ENCODE data around the gene SORCS1. TPM values are rescaled to one million over a fixed set of nuclear protein-coding genes. Genes with fewer than 3 reads are reported as not detected.

Gene SORCS1
- total RNA-seq, 1 experiment from 2014 or later: 0.11 TPM

DNA sequence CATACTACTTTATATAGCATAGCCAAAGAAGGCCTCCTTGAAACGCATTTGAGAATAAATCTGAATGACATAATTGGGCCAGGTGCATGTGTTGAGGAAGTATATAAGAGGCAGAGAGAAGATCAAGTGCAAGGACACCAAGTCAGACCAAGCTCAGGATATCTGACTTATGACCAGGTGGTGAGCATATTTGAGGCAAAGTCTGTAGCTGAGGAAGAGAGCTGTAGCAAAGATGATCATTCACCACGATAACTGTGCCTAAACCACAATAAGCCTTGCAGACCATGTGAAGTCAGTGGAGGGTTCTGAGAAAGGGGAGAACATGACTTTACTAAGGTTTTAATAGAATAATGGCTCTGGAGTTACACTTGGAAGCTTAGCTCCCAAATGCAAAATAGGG lies 292.3 kb downstream of the SORCS1 start:
- CTCF ChIA-PET: no interaction called here
- DNase-seq (no peak), ATAC-seq (no peak)
- Histone ChIP-seq H3K9me3 (ENCODE audit: low read length) (no peaks in the 10 kb centered on the region), H3K4me3 (ENCODE audit: low read length) (no peak overlapping the region), H4K20me1 (ENCODE audit: low read length) (no peaks in the 10 kb centered on the region), H3F3A (ENCODE audit: low read length, unreplicated experiment) (no peaks in the 10 kb centered on the region), H3K9me2 (replicated peaks; ENCODE audit: low read length) (no peaks in the 10 kb centered on the region), H3K9ac (ENCODE audit: low read length) (no peak overlapping the region), H3K36me3 (ENCODE audit: low read depth, low read length) (no peaks in the 10 kb centered on the region), H3K79me2 (ENCODE audit: low read length) (no peaks in the 10 kb centered on the region), H3K27me3 (ENCODE audit: low read length) (peaks cover 6% of the 10 kb centered on the region), H3K4me2 (ENCODE audit: low read length) (no peak overlapping the region), H3K4me1 (ENCODE audit: insufficient read depth, low read length) (no peaks in the 10 kb centered on the region), H3K27ac (ENCODE audit: low read length) (no peak overlapping the region), H2AFZ (ENCODE audit: low read length) (no peak overlapping the region)
- POLR2A ChIA-PET (ENCODE audit: unreplicated experiment): no interaction called here
- TF ChIP-seq EZH2phosphoT487 (IDR thresholded peaks at IDR 0.05; ENCODE audit: borderline replicate concordance, low read length) (no peak), EZH2 (IDR thresholded peaks at IDR 0.05; ENCODE audit: low read length, unreplicated experiment) (no peak)
- TF ChIP-seq, protein P1, sequence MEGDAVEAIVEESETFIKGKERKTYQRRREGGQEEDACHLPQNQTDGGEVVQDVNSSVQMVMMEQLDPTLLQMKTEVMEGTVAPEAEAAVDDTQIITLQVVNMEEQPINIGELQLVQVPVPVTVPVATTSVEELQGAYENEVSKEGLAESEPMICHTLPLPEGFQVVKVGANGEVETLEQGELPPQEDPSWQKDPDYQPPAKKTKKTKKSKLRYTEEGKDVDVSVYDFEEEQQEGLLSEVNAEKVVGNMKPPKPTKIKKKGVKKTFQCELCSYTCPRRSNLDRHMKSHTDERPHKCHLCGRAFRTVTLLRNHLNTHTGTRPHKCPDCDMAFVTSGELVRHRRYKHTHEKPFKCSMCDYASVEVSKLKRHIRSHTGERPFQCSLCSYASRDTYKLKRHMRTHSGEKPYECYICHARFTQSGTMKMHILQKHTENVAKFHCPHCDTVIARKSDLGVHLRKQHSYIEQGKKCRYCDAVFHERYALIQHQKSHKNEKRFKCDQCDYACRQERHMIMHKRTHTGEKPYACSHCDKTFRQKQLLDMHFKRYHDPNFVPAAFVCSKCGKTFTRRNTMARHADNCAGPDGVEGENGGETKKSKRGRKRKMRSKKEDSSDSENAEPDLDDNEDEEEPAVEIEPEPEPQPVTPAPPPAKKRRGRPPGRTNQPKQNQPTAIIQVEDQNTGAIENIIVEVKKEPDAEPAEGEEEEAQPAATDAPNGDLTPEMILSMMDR (conservative IDR thresholded peaks at IDR 0.05; ENCODE audit: low read depth, low read length): no peak
- BruUV-seq (replicated peaks): no TSS peak
- intact Hi-C loops (cut with micrococcal nuclease): no loop called here

DNA sequence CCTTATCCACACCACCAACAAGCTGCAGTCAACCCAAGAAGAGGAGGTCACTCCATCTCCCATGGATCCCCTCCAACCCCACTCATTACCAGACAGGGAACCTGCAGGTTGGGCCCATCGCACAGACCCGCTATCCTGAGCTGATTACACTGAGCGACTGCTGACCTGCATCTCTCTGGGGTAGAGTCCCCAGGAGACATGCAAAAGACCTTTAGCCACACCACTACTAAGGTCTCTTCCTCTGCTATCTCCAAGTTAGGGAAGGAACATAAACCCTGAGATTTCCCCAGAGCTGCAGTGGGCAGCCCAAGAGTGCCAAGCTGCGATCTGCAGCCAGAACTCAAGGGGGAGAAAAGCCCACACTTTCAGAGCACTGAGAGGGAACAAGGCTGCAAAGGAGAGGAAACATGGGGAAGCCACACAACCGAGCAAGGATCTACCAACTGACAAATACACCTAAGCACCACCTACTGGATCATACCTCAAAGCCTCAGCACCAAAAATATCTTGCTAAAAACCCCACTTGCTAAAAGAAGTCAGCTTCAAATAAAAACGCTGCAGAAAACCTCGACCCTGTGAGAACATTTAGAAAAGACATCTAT lies 298.2 kb downstream of the SORCS1 start:
- H3K27me3 ChIP-seq (ENCODE audit: low read length): peaks cover 7% of the 10 kb centered on the region

DNA sequence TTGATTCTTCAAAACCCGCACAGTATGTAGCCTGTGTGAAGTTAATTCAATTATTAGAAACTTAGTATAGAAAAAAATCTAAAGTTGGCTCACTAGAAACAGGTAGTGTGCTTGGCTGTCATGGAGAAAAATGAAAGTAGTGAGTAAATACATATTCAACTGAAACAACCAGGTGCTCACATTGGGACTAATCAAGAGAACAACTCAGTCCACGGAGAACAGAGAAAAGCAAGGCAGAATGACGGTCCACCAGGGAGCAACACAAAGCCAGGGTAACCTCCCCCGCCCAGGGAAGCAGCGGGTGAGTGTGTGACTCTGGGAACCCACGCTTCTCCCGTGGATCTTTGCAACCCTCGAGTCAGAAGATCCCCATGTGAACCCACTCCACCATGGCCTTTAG lies 300.5 kb downstream of the SORCS1 start:
- ChIA-PET POLR2A (ENCODE audit: unreplicated experiment) (no interaction called here), CTCF (no interaction called here)
- Histone ChIP-seq H3K4me2 (ENCODE audit: low read length) (no peak overlapping the region), H3K27me3 (ENCODE audit: low read length) (peaks cover 19% of the 10 kb centered on the region), H3K9ac (ENCODE audit: low read length) (no peak overlapping the region), H3K4me1 (ENCODE audit: insufficient read depth, low read length) (no peaks in the 10 kb centered on the region), H3K79me2 (ENCODE audit: low read length) (no peaks in the 10 kb centered on the region), H3K9me2 (replicated peaks; ENCODE audit: low read length) (no peaks in the 10 kb centered on the region), H3K9me3 (ENCODE audit: low read length) (no peaks in the 10 kb centered on the region), H3F3A (ENCODE audit: low read length, unreplicated experiment) (no peaks in the 10 kb centered on the region), H3K36me3 (ENCODE audit: low read depth, low read length) (no peaks in the 10 kb centered on the region), H3K27ac (ENCODE audit: low read length) (no peak overlapping the region), H2AFZ (ENCODE audit: low read length) (no peak overlapping the region), H3K4me3 (ENCODE audit: low read length) (no peak overlapping the region), H4K20me1 (ENCODE audit: low read length) (no peaks in the 10 kb centered on the region)
- BruUV-seq (replicated peaks): no TSS peak
- ATAC-seq (no peak), DNase-seq (no peak)
- intact Hi-C loops (cut with micrococcal nuclease): no loop called here
- TF ChIP-seq, protein P1 (conservative IDR thresholded peaks at IDR 0.05; ENCODE audit: low read depth, low read length): no peak
- TF ChIP-seq EZH2 (IDR thresholded peaks at IDR 0.05; ENCODE audit: low read length, unreplicated experiment) (no peak), EZH2phosphoT487 (IDR thresholded peaks at IDR 0.05; ENCODE audit: borderline replicate concordance, low read length) (no peak)

More for the DNA sequence above, 298.2 kb downstream of the SORCS1 start:
- Histone ChIP-seq H3K4me1 (ENCODE audit: insufficient read depth, low read length) (no peaks in the 10 kb centered on the region), H3K9me2 (replicated peaks; ENCODE audit: low read length) (no peaks in the 10 kb centered on the region), H3K36me3 (ENCODE audit: low read depth, low read length) (no peaks in the 10 kb centered on the region), H3K9ac (ENCODE audit: low read length) (no peak overlapping the region), H4K20me1 (ENCODE audit: low read length) (no peaks in the 10 kb centered on the region), H3K27ac (ENCODE audit: low read length) (no peak overlapping the region), H3K4me3 (ENCODE audit: low read length) (no peak overlapping the region), H2AFZ (ENCODE audit: low read length) (no peak overlapping the region), H3K4me2 (ENCODE audit: low read length) (no peak overlapping the region), H3F3A (ENCODE audit: low read length, unreplicated experiment) (no peaks in the 10 kb centered on the region), H3K9me3 (ENCODE audit: low read length) (no peaks in the 10 kb centered on the region), H3K79me2 (ENCODE audit: low read length) (no peaks in the 10 kb centered on the region)
- intact Hi-C loops (cut with micrococcal nuclease): no loop called here
- CTCF ChIA-PET: no interaction called here
- POLR2A ChIA-PET (ENCODE audit: unreplicated experiment): no interaction called here
- TF ChIP-seq EZH2 (IDR thresholded peaks at IDR 0.05; ENCODE audit: low read length, unreplicated experiment) (no peak), EZH2phosphoT487 (IDR thresholded peaks at IDR 0.05; ENCODE audit: borderline replicate concordance, low read length) (no peak)
- TF ChIP-seq, protein P1 (conservative IDR thresholded peaks at IDR 0.05; ENCODE audit: low read depth, low read length): no peak
- no peak for DNase-seq
- ATAC-seq: no peak
- no TSS peak for BruUV-seq (replicated peaks)
